ENCODE data around the gene SLC51A. TPM values are rescaled to one million over a fixed set of nuclear protein-coding genes. Genes with fewer than 3 reads are reported as not detected.

SLC51A gene
- total RNA-seq, 2 experiments from 2014 or later: not detected

DNA sequence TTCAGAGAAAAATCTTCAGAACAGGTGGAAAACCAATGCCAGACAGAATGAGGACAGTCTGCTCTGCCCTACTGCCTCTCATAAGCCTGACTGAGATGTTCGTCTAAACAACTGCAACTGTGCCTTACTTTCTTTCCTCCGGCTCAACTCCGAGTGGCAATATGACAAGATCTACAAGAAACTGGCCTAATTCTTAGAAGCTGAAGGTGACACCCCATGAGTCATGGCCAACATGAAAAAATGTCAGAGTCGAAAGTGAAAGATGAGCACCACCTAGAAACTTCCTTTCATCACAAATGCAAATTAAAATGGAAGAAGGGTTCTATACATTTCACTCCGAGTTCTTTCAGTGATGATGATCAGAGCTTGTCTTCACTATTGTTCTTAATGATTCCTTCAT is 58.3 kb downstream of the SLC51A start:
- Mint-ChIP-seq H3K4me1 (peaks cover 48% of the 10 kb centered on the region), H3K4me3 (peak overlapping the region; percentile 50), H3K27ac (peak overlapping the region; percentile 79), H3K36me3 (peaks cover 41% of the 10 kb centered on the region), H3K9me3 (no peaks in the 10 kb centered on the region), H3K27me3 (no peaks in the 10 kb centered on the region)
- DNase-seq: peak; percentile 63

DNA sequence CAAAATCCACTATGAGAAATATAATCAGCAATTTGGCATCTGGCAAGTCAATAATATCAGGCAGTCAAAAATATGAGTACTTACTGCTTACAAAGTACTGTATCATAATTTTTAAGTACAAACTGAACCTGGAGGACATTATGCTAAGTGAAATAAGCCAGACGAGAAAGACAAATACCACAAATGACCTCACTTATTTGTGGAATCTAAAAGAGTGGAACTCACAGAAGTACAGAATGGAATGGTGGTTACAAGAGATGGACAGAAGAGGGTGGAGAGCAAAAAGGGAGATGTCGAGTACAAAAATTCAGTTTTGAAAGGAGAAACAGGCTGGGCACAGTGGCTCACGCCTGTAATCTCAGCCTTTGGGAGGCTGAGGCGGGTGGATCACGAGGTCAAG is 58.8 kb downstream of the SLC51A start:
- Mint-ChIP-seq H3K36me3 (peaks cover 37% of the 10 kb centered on the region), H3K27me3 (no peaks in the 10 kb centered on the region), H3K4me1 (peaks cover 47% of the 10 kb centered on the region), H3K9me3 (no peaks in the 10 kb centered on the region), H3K4me3 (peak overlapping the region; percentile 5), H3K27ac (peak overlapping the region; percentile 79)
- DNase-seq: no peak

DNA sequence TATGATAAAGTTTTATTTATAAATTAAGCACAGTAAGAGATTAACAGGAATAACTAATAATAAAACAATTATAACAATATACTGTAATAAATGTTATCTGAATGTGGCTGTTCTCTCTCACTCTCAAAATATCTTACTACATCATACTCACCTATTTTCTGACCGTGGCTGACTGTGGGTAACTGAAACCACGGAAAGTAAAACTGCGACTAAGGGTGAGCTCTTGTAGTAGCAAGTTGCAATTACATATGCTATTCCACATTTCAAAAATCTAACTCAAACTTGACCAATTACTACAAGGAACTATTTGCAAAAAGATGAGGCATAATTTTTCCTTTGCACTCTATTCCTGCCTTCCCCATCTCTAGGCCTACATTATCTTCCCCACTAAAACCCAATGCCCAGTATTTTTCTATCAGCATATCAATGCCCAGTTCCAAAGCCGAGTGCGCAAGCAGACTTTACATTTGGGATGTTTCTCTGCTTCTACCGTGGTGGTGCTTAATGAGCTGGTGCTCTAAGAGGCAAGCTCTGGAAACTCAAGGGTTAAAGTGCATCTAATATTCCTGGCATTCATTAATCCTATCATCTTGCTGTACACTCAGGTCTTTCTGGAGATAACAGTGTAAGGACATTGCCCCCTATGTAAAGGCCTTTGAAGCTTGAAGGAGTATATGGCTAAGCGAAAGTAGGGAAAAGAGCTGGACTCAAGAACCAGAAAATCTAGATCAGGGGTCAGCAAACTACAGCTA is 64.5 kb downstream of the SLC51A start:
- Mint-ChIP-seq H3K27me3 (no peaks in the 10 kb centered on the region), H3K36me3 (peaks cover 13% of the 10 kb centered on the region), H3K9me3 (no peaks in the 10 kb centered on the region), H3K4me1 (peaks cover 52% of the 10 kb centered on the region), H3K27ac (peak overlapping the region; percentile 0), H3K4me3 (no peak overlapping the region)
- peak; percentile 49 for DNase-seq

DNA sequence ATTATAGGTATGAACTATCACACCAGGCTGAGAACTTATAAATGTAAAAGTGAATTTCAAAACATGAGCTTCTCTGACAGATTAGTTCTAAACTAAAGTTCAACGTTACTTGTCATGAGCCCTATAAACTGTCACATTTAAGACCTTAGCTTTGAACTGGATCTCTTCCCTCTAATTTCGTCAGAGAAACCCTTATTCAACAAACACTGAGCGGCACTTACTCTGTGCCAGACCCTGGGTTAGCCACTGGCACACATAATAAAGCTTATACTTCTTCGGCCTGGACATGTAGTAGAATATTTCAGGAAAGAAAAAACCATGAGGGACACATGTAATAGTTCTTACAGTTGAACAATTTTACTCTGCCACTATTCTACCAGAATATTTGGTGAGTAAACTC is 65.6 kb downstream of the SLC51A start:
- H3K27ac Mint-ChIP-seq: no peak overlapping the region
- DNase-seq: no peak
- H3K4me3 Mint-ChIP-seq: no peak overlapping the region
- peaks cover 13% of the 10 kb centered on the region for H3K36me3 Mint-ChIP-seq
- H3K4me1 Mint-ChIP-seq: peaks cover 60% of the 10 kb centered on the region
- no peaks in the 10 kb centered on the region for H3K9me3 Mint-ChIP-seq
- no peaks in the 10 kb centered on the region for H3K27me3 Mint-ChIP-seq

Other genes with a start within 250 kb of the SLC51A start
- gene TFRC, start 134.4 kb upstream of the SLC51A start, total RNA-seq: 100 to 1,000 TPM; 550 TPM
- gene ZDHHC19, start 5.1 kb upstream of the SLC51A start, total RNA-seq: not detected
- 10 to 100 TPM; 41.2 to 42.1 TPM for gene PCYT1A, start 71.2 kb downstream of the SLC51A start, total RNA-seq
- 1 to 10 TPM; 8.1 to 8.4 TPM for gene DYNLT2B, start 101.7 kb downstream of the SLC51A start, total RNA-seq
- not detected for gene TM4SF19, start 121.9 kb downstream of the SLC51A start, total RNA-seq
- 10 to 100 TPM; 52.7 to 57.5 TPM for gene UBXN7, start 215.9 kb downstream of the SLC51A start, total RNA-seq